Measurements from ENCODE around the gene RNPS1.

DNA sequence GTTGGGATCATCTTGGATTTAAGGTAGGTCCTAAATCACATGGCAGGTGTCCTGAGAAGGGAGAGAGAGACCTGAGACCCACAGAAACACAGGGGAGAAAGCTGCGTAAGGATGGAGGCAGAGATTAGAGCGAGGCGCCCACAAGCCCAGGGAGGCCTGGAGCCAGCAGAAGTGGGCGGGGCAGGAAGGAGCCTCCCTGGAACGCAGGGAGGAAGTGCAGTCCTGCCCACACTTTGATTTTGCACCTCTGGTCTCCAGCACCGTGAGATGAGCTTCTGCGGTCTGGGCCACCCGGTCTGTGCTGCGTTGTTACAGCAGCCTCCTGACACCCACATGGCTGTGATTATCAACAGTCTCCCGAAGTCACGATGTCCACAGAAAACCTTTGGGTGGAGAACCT is 25.3 kb downstream of the RNPS1 start:
- TF ChIP-seq POLR2A (IDR thresholded peaks at IDR 0.05), result no peak
- TF ChIP-seq, protein P1, sequence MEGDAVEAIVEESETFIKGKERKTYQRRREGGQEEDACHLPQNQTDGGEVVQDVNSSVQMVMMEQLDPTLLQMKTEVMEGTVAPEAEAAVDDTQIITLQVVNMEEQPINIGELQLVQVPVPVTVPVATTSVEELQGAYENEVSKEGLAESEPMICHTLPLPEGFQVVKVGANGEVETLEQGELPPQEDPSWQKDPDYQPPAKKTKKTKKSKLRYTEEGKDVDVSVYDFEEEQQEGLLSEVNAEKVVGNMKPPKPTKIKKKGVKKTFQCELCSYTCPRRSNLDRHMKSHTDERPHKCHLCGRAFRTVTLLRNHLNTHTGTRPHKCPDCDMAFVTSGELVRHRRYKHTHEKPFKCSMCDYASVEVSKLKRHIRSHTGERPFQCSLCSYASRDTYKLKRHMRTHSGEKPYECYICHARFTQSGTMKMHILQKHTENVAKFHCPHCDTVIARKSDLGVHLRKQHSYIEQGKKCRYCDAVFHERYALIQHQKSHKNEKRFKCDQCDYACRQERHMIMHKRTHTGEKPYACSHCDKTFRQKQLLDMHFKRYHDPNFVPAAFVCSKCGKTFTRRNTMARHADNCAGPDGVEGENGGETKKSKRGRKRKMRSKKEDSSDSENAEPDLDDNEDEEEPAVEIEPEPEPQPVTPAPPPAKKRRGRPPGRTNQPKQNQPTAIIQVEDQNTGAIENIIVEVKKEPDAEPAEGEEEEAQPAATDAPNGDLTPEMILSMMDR (IDR thresholded peaks at IDR 0.05), result no peak
- TF ChIP-seq POLR2AphosphoS5 (IDR thresholded peaks at IDR 0.05; ENCODE audit: insufficient read depth in 1 of 2, low read depth in 1 of 2), result no peak
